Measurements from ENCODE around the gene HEXA. TPM values are rescaled to one million over a fixed set of nuclear protein-coding genes. Genes with fewer than 3 reads are reported as not detected.

HEXA gene
- total RNA-seq, 1 donor from 2014 or later, result 82.7 TPM

- TF ChIP-seq, protein P1, sequence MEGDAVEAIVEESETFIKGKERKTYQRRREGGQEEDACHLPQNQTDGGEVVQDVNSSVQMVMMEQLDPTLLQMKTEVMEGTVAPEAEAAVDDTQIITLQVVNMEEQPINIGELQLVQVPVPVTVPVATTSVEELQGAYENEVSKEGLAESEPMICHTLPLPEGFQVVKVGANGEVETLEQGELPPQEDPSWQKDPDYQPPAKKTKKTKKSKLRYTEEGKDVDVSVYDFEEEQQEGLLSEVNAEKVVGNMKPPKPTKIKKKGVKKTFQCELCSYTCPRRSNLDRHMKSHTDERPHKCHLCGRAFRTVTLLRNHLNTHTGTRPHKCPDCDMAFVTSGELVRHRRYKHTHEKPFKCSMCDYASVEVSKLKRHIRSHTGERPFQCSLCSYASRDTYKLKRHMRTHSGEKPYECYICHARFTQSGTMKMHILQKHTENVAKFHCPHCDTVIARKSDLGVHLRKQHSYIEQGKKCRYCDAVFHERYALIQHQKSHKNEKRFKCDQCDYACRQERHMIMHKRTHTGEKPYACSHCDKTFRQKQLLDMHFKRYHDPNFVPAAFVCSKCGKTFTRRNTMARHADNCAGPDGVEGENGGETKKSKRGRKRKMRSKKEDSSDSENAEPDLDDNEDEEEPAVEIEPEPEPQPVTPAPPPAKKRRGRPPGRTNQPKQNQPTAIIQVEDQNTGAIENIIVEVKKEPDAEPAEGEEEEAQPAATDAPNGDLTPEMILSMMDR (conservative IDR thresholded peaks at IDR 0.05; ENCODE audit: low read depth, low read length), result no peak
- H3K4me3 ChIP-seq (ENCODE audit: low read depth, low read length), result no peak overlapping the region
- DNase-seq (ENCODE audit: low read depth), result no peak
These were observed 72.9 kb downstream of the HEXA start for GRCh38 chr15:72302955-72303354.

Other genes starting within 250 kb of the HEXA start
- gene GRAMD2A, start 178.2 kb downstream of the HEXA start, total RNA-seq, result 1.8 and 5.0 TPM in 2 replicates
- gene PKM, start 144.8 kb downstream of the HEXA start, total RNA-seq, result 1,902 and 2,237 TPM in 2 replicates
- gene PARP6, start 103.5 kb downstream of the HEXA start, total RNA-seq, result 14.7 and 16.0 TPM in 2 replicates
- not detected in 2 replicates for gene CELF6, start 55.9 kb downstream of the HEXA start, total RNA-seq
- gene TMEM202, start 22.3 kb upstream of the HEXA start, total RNA-seq, result not detected in 2 replicates
- gene ARIH1, start 98.3 kb upstream of the HEXA start, total RNA-seq, result 21.9 and 29.3 TPM in 2 replicates